HG03280 (cell line): ENCODE results near the gene PTK7.
"Not testable (repeated sequence)": the region's sequence is repeated elsewhere in the genome, so short reads cannot be mapped to it uniquely, and the experiment has no call there.

Source experiments
- ATAC-seq: cut with Tn5 transposase; IDR thresholded peaks from one replicate; pipeline ENCODE4 v1.9.1; 2021; ENCODE audit warnings: mild to moderate bottlenecking, moderate library complexity; ENCODE audit not compliant: unreplicated experiment

The PTK7 gene

GRCh38 chr6:43053545-43054205 lies 22.4 kb upstream of the PTK7 start, which contains the start of gene CUL7:
TSS of gene CUL7 (minus strand) at chr6:43053851. CDS start at chr6:43052788, 1,063 bp downstream.
- peak; percentile 68 for ATAC-seq

GRCh38 chr6:43054206-43054943 lies 21.7 kb upstream of the PTK7 start:
- ATAC-seq, result no peak

GRCh38 chr6:43055966-43056365 lies 20.1 kb upstream of the PTK7 start:
- ATAC-seq, result no peak

GRCh38 chr6:43058531-43058930 lies 17.6 kb upstream of the PTK7 start:
- no peak for ATAC-seq

GRCh38 chr6:43059168-43060033 lies 16.7 kb upstream of the PTK7 start, which contains the start of the genes KLC4 and MRPL2:
TSS of gene KLC4 (plus strand) at chr6:43059631. CDS start at chr6:43061336, 1,705 bp downstream.
TSS of gene MRPL2 (minus strand) at chr6:43059434. CDS start at chr6:43059381, 53 bp downstream.
- peak; percentile 88 for ATAC-seq

- ATAC-seq, result no peak
Measured at GRCh38 chr6:43060034-43060754, 15.9 kb upstream of the PTK7 start.

- no peak for ATAC-seq
Measured at GRCh38 chr6:43060755-43061633, 15.1 kb upstream of the PTK7 start.

GRCh38 chr6:43061861-43062260 lies 14.3 kb upstream of the PTK7 start:
- ATAC-seq, result no peak

GRCh38 chr6:43062818-43063217 lies 13.3 kb upstream of the PTK7 start:
- ATAC-seq, result no peak

- ATAC-seq, result no peak
Measured at GRCh38 chr6:43070028-43070632, 6.0 kb upstream of the PTK7 start.

- no peak for ATAC-seq
Measured at GRCh38 chr6:43074847-43075669, 1.1 kb upstream of the PTK7 start.

- no peak for ATAC-seq
Measured at GRCh38 chr6:43076464-43077332, 584 bp downstream of the PTK7 start.

GRCh38 chr6:43077333-43077809 lies 1.3 kb downstream of the PTK7 start:
- ATAC-seq, result no peak

- ATAC-seq, result no peak
Measured at GRCh38 chr6:43077981-43078511, 1.9 kb downstream of the PTK7 start.

GRCh38 chr6:43078691-43079090 lies 2.6 kb downstream of the PTK7 start:
- no peak for ATAC-seq

- ATAC-seq, result no peak
Measured at GRCh38 chr6:43081043-43081442, 4.9 kb downstream of the PTK7 start.

GRCh38 chr6:43081922-43082321 lies 5.8 kb downstream of the PTK7 start:
- ATAC-seq, result not testable (repeated sequence)
